SK-N-SH treated with all-trans-retinoic acid at 6 μM for 48 hours (cell line): ENCODE results near the gene STUM.

Source experiments
- ARNTL ChIP-seq: fragments of 450-650 bp; formaldehyde crosslinking; IDR thresholded peaks from 2 replicates; pipeline ENCODE4 v1.5.0; 2020; ENCODE audit warnings: low read depth, mild to moderate bottlenecking, moderate library complexity, borderline replicate concordance
- CSRNP3 ChIP-seq: fragments of 250-450 bp; sonication (Bioruptor Pico); IDR thresholded peaks from 2 replicates; pipeline ENCODE4 v1.5.1; 2021; ENCODE audit warnings: mild to moderate bottlenecking, moderate library complexity
- PATZ1 ChIP-seq: fragments of 250-450 bp; sonication (Bioruptor Pico); IDR thresholded peaks from 2 replicates; pipeline ENCODE4 v1.8.0; 2020; ENCODE audit warnings: mild to moderate bottlenecking, moderate library complexity, borderline replicate concordance
- SNAI2 ChIP-seq: fragments of 250-450 bp; sonication (Bioruptor Pico); IDR thresholded peaks from 2 replicates; pipeline ENCODE4 v1.5.0; 2020; ENCODE audit warnings: mild to moderate bottlenecking, moderate library complexity
- ZNF70 ChIP-seq: fragments of 450-650 bp; formaldehyde crosslinking; IDR thresholded peaks from 2 replicates; pipeline ENCODE4 v1.5.0; 2020; ENCODE audit warnings: mild to moderate bottlenecking, moderate library complexity

GRCh38 chr1:226586116-226586515 lies 37.6 kb downstream of the STUM start:
- TF ChIP-seq PATZ1 (CRISPR knock-in tag) = no peak
- TF ChIP-seq ZNF70 (CRISPR knock-in tag) = no peak
- TF ChIP-seq CSRNP3 (CRISPR knock-in tag) = no peak
- no peak for TF ChIP-seq SNAI2 (CRISPR knock-in tag)
- TF ChIP-seq ARNTL (CRISPR knock-in tag) = no peak
